AG04449 (cell line): ENCODE results near the gene FBP1.
A peak's percentile ranks its signal among the peaks of the same experiment; 100 is the strongest.

ENCODE experiments used
- CTCF ChIA-PET: fragments of 350-600 bp; formaldehyde crosslinking; extraction: SDS; loops from one replicate; lab custom pipeline; 2021; ENCODE audit warnings: antibody characterized with exemption; lab: Yijun Ruan, JAX
- POLR2A ChIA-PET: fragments of 400-600, 350-600 bp; formaldehyde crosslinking; extraction: SDS; loops from one replicate; lab custom pipeline; 2020; ENCODE audit warnings: antibody characterized with exemption, inconsistent platforms; lab: Yijun Ruan, JAX
- DNase-seq: peaks from one replicate; pipeline ENCODE4 v3.0.0-alpha.2; 2010; ENCODE audit warnings: low read depth, low spot score
- H3K4me3 ChIP-seq: 2 replicates; pipeline ENCODE4 v1.5.1; 2011; ENCODE audit warnings: low read depth, mild to moderate bottlenecking, control low read depth, low read length
- TF ChIP-seq, protein P1 (sequence below): IDR thresholded peaks from one replicate; pipeline ENCODE4 v1.5.1; 2011; ENCODE audit warnings: mild to moderate bottlenecking, moderate library complexity, low read length, control low read depth, inconsistent platforms; ENCODE audit not compliant: insufficient read depth; ENCODE audit errors: missing control alignments

The FBP1 gene

GRCh38 chr9:94611638-94612068 lies 27.7 kb downstream of the FBP1 start:
- POLR2A ChIA-PET: no interaction called here
- CTCF ChIA-PET: no interaction called here
- no peak for DNase-seq
- TF ChIP-seq, protein P1, sequence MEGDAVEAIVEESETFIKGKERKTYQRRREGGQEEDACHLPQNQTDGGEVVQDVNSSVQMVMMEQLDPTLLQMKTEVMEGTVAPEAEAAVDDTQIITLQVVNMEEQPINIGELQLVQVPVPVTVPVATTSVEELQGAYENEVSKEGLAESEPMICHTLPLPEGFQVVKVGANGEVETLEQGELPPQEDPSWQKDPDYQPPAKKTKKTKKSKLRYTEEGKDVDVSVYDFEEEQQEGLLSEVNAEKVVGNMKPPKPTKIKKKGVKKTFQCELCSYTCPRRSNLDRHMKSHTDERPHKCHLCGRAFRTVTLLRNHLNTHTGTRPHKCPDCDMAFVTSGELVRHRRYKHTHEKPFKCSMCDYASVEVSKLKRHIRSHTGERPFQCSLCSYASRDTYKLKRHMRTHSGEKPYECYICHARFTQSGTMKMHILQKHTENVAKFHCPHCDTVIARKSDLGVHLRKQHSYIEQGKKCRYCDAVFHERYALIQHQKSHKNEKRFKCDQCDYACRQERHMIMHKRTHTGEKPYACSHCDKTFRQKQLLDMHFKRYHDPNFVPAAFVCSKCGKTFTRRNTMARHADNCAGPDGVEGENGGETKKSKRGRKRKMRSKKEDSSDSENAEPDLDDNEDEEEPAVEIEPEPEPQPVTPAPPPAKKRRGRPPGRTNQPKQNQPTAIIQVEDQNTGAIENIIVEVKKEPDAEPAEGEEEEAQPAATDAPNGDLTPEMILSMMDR: no peak
- H3K4me3 ChIP-seq: no peak overlapping the region

- H3K4me3 ChIP-seq: no peak overlapping the region
- POLR2A ChIA-PET: no interaction called here
- CTCF ChIA-PET: no interaction called here
- no peak for DNase-seq
- TF ChIP-seq, protein P1: no peak
Observed at GRCh38 chr9:94610181-94610606, 29.1 kb downstream of the FBP1 start.

DNA sequence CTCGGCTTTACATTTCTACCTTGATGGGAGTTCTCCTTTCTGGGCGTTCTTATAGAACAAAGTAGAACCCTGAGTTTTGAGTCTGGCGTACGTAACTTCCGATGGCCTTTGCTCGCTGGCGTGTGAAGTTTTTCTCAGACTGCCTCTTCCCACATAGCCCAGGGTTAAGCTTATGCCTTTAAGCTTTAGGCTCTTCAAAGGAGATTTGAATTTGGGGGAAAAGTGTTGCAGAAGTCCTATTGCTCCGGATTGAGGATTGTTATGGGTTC lies 32.0 kb downstream of the FBP1 start:
- TF ChIP-seq, protein P1: no peak
- POLR2A ChIA-PET: no interaction called here
- CTCF ChIA-PET: no interaction called here
- no peak for DNase-seq
- no peak overlapping the region for H3K4me3 ChIP-seq

GRCh38 chr9:94606646-94607422 lies 32.5 kb downstream of the FBP1 start:
- H3K4me3 ChIP-seq: no peak overlapping the region
- POLR2A ChIA-PET: no interaction called here
- TF ChIP-seq, protein P1: no peak
- CTCF ChIA-PET: no interaction called here
- DNase-seq: no peak

DNA sequence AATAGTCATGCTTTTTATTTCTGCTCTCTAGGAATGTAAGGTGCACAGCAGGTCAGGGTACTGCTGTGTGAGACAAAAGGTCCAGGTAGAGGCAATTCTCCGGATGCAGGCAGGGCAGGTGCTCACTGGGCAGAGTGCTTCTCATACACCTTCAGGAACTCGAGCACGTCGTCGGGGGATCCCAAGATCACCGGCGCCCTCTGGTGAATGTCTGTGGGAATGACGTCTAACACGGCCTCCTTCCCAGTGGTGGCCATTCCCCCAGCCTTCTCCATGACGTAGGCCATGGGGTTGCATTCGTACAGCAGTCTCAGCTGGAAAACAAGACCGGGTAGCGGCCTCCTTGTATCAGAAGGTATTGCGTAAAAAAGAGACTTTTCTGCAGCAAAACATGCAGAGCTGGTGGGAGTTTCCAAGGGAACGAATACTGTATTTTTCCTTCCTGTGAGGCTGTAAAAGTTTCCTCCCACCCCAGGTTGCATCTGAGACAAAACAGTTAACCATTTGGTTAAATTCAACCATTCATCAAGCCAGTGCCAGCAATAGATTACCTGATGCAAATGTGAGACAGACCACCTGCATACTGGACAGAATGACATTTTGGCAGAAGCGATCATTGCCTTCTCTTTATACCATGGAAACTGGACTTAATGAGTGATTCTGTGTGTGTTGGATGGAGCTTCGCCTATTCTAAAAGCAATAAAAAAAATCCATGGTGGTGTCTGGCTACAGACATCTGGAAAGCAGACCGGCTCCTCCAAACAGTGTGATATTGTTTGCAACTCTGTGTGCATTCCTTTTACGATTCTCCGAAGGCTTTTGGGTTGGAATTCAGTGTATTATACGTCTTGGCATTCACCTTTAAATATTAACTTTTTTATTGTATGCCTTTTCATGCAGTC lies 35.8 kb downstream of the FBP1 start:
- DNase-seq: no peak
- ChIA-PET POLR2A (no interaction called here), CTCF (interaction anchor here (0.6 to 1.4 kb wide), 3 partner anchors 14 to 49 kb away, joined by 3 to 4 read pairs (median 4); partner anchors contain the start of gene PCAT7)

DNA sequence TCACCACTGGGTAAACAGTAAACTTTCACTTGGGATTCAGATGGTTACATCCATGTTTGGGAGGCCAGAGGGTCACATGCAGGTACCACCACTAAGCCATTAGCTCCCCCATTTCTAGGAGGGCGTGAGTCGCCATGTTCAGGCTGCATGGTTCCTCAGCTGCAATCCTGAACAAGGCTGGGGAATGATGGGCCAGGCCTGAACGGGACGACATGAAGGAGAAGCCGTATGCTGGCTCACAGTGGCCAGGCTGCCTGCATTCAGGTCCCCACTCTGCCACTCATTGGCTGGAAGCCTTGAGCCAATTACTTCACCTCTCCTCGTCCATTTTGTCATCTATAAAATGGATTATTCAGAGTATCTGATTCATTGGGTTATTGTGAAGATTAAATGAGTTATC lies 36.7 kb downstream of the FBP1 start:
- no peak overlapping the region for H3K4me3 ChIP-seq
- DNase-seq: no peak
- CTCF ChIA-PET: no interaction called here
- POLR2A ChIA-PET: no interaction called here
- TF ChIP-seq, protein P1: no peak

More for the DNA sequence above, 35.8 kb downstream of the FBP1 start:
- TF ChIP-seq, protein P1: peak; percentile 73
- H3K4me3 ChIP-seq: no peak overlapping the region
